Colon (tissue), 2 donors: ENCODE data around the gene B3GLCT.

Experiments used
- FAIRE-seq: peaks from 2 replicates; lab custom pipeline; 2012; peaks lifted over from hg19 to GRCh38; lab: Jason Lieb, UNC
- donor health status: control.
- donor health status: control.

The B3GLCT gene

DNA sequence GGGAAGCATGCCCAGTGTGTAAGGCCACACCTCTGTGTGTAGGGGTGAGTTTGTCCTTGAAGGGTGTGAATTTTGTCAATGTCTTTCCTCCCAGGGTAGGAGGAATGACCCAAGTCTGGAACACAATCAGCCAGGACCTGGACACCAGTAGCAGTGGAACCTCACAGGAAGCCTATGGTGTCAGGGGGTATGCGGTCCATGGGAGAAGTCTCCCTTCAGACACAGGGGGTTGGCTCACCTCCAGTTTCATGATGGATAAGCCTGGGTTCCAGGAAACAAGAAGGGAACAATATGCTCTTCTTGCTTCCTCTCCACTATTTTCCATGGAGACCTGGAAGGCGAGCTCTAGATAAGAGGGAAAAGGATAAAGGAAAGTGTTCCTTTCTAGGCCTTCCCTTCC, 23.9 kb downstream of the B3GLCT start:
- no peak for FAIRE-seq

DNA sequence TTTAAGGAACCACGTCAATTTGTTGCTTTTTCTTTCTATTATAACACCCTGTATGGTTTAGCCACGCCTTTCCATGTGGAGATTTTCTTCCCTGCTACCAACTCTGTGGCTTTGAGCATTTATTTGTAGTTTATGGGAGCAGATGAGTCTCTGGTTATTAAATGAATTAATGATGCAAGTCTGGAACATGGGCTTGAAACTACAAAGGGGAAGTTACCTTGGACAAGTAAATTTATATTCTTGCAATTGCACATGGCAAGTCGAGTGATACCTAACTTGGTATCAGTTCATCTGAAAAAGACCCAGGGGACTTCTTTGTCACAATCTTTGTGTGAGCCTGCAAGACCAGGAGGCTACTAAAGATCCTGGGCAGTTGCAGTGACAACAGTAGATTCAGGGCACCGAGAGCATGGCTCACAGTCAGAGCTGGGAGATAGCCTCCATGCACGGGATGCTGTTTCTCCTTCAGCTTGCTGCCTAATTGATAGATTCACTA, 24.4 kb downstream of the B3GLCT start:
- FAIRE-seq: no peak

DNA sequence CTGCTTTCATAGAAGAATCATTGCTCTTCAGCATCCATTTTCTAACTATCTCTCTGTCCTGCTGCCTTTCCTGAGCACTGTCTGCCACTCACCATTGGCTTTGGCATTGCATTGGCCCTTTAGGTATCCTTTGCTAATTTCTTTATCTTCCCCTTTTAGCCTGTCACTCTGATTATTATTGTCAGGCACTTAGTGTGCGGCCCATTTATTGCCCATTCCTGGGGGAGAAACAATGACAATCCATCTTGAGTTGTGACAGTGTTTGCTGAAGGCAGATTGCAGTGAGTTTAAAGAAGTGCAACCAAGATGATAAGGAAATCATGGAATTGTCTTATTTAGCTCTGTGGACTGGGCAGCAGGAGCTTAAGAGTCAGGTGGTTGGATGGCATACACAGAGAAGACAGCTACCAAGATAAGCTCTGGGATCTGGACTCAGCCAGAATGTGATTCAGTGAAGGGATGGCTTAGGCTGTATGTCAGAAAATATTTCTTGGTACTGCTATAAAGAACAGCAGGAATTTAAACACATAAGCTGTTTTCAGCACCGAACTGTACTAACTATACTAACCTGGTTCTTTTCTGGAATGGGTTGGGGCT, 25.3 kb downstream of the B3GLCT start:
- no peak for FAIRE-seq

DNA sequence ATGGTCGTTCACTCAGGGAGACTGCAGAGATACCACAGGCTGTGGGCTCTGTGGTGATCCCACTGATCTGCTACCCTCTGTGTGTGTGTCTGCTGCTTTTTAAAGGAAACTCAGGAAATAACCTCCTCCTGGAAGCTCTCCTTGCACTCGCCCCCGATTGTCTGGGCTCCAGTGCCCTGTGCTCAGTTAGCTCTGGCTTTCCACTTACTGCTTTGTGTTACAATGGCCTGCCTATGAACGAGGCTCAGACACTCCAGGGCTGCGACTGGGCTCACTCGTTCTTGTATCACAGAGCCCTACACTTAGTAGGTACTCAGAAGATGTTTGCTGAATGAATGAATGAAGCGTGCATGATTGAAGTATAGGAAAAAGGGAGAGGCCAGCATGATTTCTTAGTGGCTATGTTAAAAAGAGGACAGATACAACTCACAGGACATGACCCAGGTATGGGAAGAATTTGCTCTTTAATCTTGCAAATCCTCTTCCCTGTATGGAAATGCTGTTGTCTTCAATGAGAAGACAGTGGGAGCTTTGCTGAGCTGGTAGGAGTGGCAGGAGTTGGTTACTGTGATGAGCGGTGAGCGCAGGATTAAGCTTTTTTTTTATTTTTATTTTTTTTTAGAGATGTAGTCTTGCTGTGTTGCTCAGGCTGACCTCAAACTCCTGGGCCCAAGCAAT, 26.4 kb downstream of the B3GLCT start:
- no peak for FAIRE-seq

DNA sequence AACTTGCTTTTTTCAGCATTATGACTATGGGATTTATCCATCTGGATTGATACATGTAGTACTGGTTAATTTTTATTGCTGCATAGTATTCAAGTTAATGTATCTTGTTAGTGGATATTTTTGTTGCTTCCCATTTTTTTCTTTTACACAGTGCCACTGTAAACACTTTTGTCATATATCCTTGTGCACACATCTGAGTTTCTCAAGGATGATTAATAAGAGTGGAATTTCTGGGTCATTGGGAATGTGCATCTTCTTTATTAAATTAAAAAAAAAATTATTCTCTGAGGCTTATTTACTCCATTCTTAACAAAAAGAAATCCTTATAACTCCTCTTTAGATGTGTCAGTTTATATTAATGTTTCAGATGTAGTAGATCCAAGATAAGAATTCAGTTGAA, 27.3 kb downstream of the B3GLCT start:
- FAIRE-seq: no peak

DNA sequence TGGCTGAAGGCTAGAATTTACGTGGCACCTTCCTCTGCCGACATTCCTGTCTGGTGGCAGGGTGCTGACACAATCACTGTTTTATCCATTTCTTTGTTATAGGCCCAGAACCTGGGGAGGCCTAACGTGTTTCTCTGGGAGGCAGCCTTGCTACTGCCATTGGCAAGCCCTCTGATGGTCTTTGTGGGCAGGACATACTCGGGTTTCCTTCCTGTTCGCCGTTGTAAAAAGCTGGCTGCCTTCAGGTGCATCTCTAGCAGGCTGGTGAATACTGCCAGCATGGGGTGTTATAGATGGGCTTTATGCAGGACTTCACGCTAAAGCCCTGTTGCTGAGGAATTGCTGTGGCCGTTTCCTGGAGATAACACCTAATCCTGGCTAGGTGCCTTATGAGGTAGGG, 28.1 kb downstream of the B3GLCT start:
- no peak for FAIRE-seq

- no peak for FAIRE-seq
Measured at GRCh38 chr13:31234729-31235128, 35.0 kb downstream of the B3GLCT start.

- peak; percentile 72 for FAIRE-seq
Measured at GRCh38 chr13:31236211-31236786, 36.5 kb downstream of the B3GLCT start.

DNA sequence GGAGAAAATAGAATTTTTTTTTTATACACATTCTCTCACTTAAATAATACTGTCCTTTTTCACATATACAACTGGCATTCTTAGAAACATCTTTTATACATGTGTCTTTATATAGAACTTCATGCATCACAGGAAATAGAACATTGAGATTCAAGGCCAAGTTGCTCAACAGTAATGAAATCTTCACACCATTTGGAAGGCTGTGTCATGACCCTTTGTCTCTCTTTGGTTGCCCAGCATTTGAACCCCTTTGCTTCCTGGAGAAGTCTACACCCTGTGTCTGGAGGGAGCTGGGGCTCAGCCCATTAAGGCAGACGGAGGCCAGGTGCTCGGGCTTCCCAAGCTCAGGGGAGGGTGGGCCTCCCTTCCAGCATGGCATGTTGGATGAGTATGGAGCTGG, 41.1 kb downstream of the B3GLCT start:
- no peak for FAIRE-seq

DNA sequence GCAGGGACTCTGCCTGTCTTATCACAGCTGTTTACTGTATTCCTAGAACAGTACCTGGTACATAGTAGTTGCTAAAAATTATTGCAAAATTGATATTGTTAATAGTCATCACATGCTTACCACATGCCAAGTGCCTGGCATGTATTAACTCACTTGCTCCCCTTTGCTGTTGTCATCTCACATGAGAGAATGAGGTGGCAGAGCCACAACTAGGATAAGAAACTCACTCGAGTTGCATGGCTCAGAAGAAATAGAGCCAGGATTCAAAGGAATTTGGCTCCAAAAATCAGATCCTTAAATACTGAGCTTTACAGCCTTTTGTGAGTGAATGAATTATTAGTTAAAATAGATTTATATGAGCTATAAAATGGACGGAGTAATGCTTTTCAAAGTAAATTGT, 42.6 kb downstream of the B3GLCT start:
- no peak for FAIRE-seq

DNA sequence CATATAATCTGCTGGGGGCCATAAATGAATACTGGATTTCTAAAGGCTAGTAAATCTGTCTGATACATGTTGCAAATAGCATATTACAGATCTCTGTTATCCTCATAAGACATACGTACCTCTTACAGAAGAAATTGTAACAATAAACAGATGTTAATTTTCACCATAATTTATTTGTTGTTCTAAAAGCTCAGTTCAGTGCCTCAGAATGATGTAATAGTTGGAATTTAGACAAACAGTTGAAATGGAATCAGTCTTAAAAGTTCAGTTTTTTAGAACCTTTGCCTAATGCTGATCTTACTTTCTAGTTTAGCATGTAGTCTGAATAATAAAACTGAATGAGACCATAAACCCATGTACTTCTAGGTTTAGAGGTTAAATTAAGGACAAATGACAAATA, 43.1 kb downstream of the B3GLCT start:
- no peak for FAIRE-seq

DNA sequence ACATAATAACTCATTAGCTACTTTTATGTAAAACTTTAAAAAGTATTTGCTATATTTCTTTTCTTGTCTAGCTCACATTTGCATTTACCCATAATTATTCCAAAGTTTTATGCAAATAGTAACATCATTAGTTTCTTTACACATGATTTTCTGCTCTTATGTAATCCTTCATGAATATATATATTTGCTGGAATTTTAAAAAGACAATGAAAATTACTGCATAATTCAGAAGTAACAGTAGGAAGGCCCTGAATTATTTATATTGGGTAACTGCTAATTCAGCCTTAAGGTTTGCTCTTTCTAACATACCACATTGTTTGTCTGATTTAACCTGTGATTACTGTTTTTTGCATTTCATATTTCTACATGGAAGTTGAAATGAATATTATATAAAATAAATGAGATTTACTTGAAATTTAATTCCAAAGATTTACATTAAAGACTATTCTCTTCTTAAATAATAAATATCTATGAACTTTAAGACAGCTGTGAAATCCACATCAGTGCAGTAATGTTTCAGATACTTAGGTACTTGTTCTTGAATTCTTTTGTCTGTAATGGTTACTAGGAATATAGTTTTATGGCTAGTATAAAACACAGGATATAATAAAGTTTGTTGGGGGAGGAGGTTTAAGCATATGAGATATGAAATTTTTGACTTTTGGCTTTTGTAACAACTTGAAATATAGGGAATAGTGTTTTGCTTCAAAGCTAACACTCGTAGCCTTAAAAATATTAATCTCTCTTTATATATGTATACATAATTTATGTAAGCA, 46.0 kb downstream of the B3GLCT start:
- peak; percentile 84 for FAIRE-seq

- FAIRE-seq: no peak
Measured at GRCh38 chr13:31246918-31247317, 47.1 kb downstream of the B3GLCT start.

DNA sequence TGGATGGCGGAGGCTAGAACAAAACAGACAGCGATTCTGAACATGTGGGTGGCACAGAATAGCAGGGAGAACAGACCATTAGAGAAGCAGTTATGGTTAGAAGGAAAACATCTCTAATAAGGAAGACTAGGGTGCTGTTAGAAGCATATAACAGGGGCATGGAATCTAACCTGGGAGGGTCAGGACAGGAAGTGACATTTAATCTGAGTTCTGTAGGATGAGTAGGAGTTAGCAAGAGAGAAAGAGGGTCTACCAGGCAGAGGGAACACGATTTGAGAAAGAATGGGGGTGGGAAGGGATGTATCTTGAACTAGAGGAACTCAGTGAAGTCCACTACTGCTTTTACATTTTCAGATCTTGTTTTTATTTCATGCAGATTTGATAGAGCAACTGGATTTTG, 48.6 kb downstream of the B3GLCT start:
- FAIRE-seq: no peak

GRCh38 chr13:31248965-31249539, 49.3 kb downstream of the B3GLCT start:
- no peak for FAIRE-seq

DNA sequence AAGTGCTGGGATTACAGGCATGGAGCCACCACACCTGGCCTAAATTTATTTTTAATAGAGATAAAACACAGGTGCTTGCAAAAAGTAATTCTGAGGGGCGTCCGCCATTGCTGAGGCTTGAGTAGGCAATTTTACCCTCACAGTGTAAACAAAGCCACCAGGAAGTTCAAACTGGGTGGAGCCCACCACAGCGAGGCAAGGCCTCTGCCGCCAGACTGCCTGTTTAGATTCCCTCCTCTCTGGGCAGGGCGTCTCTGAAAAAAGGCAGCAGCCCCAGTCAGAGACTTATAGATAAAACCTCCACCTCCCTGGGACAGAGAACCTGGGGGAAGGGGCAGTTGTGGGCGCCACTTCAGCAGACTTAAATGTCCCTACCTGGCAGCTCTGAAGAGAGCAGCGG, 50.7 kb downstream of the B3GLCT start:
- FAIRE-seq: no peak

- FAIRE-seq: no peak
Measured at GRCh38 chr13:31261241-31261640, 61.5 kb downstream of the B3GLCT start.

DNA sequence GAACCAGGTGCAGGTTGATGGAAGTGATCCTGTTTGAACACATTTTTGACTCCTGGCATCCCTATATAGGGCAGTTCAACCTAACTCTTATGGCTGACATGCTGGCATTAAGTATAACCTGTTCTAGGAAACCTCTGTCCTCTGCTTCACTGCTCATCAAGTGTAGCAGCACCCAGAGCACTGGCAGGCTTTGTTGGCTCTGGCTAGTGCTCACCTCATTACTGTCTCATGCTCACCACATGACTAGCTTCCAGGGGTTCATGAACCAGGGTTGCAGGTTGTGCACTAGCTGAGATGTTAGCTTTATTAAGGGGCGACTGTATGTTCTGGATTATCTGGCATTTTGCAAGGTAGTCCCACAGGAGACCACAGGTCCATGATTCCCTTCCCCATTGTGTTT, 63.6 kb downstream of the B3GLCT start:
- no peak for FAIRE-seq

DNA sequence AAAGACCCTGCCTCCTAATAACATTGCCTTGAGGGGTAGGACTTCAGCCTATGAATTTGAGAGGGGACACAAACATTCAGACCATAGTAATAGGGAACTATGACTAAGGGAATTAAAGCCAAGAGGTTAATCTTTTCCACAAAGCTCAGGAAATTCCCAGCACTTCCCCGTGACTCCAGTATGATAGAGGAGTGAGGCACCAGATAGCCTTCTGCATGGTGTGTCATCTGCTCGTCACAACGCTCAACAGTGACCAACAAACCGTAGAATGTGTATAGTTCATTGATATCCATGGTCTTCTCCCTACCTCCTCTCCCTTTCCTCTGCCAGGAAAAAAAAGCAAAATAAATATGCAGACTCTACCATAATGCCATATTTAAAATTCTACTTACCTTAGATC, 64.4 kb downstream of the B3GLCT start:
- no peak for FAIRE-seq

DNA sequence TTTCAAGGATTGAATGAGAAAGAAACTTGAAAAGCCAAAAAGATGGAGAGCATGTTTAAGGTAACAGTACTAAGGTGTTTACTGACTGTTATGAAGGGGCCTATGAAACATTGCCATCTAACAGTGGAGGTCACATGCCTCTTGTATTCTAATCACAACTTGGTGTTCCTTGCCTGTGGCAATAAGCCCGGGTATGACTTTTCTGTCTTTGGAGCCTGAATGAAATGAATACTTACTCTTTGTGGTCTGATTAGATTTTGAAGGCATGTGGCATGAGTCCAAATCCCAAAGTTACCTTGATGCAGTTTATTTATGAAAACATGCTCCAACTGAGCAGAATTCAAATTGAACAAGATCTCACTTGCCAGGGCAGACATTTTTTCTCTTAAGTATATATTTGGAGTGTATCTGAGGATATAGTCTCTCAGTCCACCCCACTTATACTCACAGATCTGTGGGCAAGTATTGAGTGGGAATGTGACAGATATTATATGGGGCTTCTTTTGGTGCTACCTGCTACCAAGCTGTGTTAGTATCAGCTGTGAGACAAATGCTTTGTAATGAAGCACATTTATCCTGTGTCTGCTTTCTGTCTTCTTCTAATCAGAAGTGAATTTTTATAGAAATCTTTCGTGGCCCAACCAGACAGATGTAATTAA, 67.5 kb downstream of the B3GLCT start:
- FAIRE-seq: no peak

DNA sequence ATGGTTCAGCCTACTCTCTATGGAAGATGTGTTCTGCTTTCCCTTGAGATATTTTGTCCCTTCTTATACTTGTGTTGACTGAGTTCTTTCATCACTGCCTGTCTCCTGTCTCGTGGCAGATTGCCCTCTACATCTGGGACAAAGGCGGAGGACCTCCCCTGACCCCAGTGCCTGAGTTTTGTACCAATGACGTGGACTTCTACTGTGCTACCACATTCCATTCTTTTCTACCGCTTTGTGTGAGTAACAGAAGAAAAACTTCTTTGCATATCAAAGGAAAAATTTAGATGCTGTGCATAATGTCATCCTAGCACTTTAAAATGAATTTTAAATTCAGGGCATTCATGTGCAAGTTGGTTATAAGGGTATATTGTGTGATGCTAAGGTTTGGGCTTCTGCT, 74.6 kb downstream of the B3GLCT start:
- FAIRE-seq: no peak

- FAIRE-seq: no peak
Measured at GRCh38 chr13:31276421-31276820, 76.6 kb downstream of the B3GLCT start.
